ENCODE data around the gene CKLF.
"Not testable (repeated sequence)": the region's sequence is repeated elsewhere in the genome, so short reads cannot be mapped to it uniquely, and the experiment has no call there.

CKLF gene

DNA sequence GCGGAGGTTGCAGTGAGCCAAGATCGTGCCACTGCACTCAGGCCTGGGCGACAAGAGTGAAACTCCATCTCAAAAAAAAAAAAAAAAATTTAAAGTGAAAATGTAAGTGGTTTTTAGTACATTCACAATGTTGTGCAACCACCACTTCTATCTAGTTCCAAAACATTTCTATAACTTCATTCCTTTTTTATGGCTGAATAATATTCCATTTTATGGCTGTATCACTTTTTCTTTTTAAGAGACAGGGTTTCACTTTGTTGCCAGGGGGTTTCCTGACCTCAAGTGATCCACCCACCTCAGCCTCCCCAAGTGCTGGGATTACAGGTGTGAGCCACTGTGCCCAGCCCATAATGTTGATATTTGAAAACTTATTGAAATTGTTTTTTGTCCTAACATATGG, 40.4 kb downstream of the CKLF start:
- no peak for DNase-seq (ENCODE audit: low spot score)
- TF ChIP-seq, protein P1, sequence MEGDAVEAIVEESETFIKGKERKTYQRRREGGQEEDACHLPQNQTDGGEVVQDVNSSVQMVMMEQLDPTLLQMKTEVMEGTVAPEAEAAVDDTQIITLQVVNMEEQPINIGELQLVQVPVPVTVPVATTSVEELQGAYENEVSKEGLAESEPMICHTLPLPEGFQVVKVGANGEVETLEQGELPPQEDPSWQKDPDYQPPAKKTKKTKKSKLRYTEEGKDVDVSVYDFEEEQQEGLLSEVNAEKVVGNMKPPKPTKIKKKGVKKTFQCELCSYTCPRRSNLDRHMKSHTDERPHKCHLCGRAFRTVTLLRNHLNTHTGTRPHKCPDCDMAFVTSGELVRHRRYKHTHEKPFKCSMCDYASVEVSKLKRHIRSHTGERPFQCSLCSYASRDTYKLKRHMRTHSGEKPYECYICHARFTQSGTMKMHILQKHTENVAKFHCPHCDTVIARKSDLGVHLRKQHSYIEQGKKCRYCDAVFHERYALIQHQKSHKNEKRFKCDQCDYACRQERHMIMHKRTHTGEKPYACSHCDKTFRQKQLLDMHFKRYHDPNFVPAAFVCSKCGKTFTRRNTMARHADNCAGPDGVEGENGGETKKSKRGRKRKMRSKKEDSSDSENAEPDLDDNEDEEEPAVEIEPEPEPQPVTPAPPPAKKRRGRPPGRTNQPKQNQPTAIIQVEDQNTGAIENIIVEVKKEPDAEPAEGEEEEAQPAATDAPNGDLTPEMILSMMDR (conservative IDR thresholded peaks at IDR 0.05; ENCODE audit: low read depth): no peak
- CTCF ChIA-PET: no interaction called here
- no peak overlapping the region for H3K27ac ChIP-seq
- POLR2A ChIA-PET (ENCODE audit: low non-redundant PET): no interaction called here

DNA sequence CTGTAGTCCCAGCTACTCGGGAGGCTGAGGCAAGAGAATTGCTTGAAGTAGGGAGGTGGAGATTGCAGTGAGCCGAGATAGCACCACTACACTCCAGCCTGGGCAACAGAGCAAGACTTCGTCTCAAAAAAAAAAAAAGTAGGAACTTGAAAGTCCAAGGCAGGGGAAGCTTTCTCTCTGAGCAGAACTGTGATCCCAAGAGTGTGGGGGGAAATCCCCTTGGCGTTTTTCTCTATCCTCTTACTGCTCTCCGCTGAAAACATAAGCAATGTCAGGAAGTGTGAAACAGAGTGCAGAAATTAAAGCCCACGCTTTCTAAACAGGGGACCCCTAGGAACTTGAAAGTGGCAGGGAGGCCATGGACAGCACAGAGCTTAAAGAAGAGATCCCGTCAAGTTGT, 42.4 kb downstream of the CKLF start:
- H3K27ac ChIP-seq: no peak overlapping the region
- no peak for DNase-seq (ENCODE audit: low spot score)
- ChIA-PET CTCF (interaction anchor here (1.2 kb wide), 1 partner anchor 14 kb away, joined by 5 read pairs; no protein-coding TSS in a partner anchor), POLR2A (ENCODE audit: low non-redundant PET) (no interaction called here)
- TF ChIP-seq, protein P1 (conservative IDR thresholded peaks at IDR 0.05; ENCODE audit: low read depth): no peak

DNA sequence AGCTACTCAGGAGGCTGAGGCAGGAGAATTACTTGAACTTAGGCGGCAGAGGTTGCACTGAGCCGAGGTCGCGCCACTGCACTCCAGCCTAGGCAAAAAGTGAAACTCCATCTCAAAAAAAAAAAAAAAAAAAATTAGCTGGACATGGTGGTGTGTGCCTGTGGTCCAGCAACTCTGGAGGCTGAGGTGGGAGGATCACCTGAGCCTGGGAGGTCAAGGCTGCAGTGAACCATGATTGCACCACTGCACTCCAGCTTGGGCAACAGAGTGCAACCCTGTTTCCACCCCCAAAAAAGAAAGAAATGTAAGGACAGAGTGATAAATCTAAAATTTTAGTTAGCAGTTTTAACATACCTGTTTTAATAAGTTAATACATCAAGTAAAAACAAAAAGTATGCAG, 44.2 kb downstream of the CKLF start:
- POLR2A ChIA-PET (ENCODE audit: low non-redundant PET): interaction anchor here (0.6 kb wide), 1 partner anchor 163 kb away, joined by 4 read pairs; no protein-coding TSS in a partner anchor
- not testable (repeated sequence) for H3K27ac ChIP-seq; DNase-seq (ENCODE audit: low spot score)
- CTCF ChIA-PET: interaction anchor here (0.6 kb wide), 2 partner anchors 37 to 53 kb away, joined by 3 read pairs; no protein-coding TSS in a partner anchor

DNA sequence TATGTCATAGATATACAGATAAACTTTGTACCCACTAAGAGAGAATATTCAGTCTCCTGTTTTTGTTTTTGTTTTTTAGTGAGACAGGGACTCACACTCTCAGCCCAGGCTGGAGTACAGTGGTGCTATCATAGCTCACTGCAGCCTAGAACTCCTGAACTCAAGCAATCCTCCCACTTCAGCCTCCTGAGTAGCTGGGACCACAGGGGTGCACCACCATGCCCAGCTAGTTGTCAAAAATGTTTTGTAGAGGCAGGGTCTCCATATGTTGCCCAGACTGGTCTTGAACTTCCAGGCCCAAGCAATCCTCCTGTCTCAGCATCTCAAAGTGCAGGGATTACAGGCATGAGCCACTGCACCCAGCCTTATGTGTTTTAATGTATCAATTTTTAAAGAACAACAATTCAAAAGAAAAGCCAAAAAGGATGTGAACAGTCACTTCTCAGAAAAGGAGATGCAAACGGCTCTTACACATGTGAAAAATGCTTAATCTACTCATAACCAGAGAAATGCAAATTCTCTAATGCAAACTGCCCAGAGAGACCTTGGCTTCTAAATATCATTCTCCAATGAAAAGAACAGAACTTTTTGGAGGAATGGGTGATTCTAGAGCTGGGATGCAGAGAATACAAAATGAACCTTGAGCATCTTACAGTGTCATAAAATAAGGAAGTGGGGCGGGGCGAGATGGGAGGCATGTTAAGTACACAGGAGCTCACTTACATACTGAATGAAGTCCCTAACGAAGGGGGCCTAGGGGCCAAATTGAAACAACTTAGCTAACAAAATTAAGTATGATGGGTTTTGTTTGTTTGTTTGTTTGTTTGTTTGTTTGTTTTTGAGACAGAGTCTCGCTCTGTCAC, 44.8 kb downstream of the CKLF start:
- H3K27ac ChIP-seq: no peak overlapping the region
- ChIA-PET CTCF (interaction anchor here (1.2 kb wide), 1 partner anchor 8 kb away, joined by 3 read pairs; no protein-coding TSS in a partner anchor), POLR2A (ENCODE audit: low non-redundant PET) (no interaction called here)
- TF ChIP-seq, protein P1 (conservative IDR thresholded peaks at IDR 0.05; ENCODE audit: low read depth): no peak
- DNase-seq (ENCODE audit: low spot score): no peak

DNA sequence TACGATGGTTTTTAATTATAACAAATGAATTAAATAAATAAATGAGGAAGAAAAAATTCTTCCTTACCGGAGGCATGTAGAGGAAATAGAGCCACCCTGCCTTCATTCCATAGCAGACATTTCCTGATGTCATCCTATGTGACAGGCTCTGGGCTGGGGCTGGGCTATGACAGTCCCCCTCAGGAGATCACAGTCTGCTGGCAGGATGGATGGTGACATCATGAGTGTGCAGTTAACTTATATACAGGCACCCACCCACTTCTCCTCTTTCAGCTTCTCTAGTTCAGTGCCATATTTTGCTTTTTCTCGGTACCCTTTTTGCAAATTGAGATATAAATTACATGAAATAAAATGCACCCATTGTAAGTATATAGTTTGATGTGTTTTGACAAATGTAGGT, 45.7 kb downstream of the CKLF start:
- H3K27ac ChIP-seq: no peak overlapping the region
- ChIA-PET POLR2A (ENCODE audit: low non-redundant PET) (no interaction called here), CTCF (interaction anchor here (1.2 kb wide), 1 partner anchor 9 kb away, joined by 3 read pairs; no protein-coding TSS in a partner anchor)
- no peak for DNase-seq (ENCODE audit: low spot score)
- TF ChIP-seq, protein P1 (conservative IDR thresholded peaks at IDR 0.05; ENCODE audit: low read depth): no peak

DNA sequence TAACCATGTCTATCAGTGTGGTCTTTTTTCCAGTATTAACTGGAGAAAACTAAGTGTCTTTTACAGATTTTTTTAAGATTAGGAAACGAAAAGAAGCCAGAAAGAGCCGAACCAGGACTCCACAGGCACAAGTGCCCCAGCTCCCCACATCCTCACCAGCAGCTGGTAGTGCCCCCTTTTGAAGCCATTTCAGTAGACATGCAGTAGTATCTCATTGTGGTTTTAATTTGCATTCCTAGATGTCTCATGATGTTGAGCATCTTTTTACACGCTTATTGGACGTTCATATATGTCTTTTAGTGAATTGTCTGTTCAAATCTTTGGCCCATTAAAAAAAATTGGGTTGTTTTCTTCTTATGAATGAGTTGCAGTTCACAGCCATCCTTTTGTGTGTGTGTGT, 47.4 kb downstream of the CKLF start:
- ChIA-PET POLR2A (ENCODE audit: low non-redundant PET) (no interaction called here), CTCF (interaction anchor here (0.7 kb wide), 1 partner anchor 9 kb away, joined by 8 read pairs; no protein-coding TSS in a partner anchor)
- TF ChIP-seq, protein P1 (conservative IDR thresholded peaks at IDR 0.05; ENCODE audit: low read depth): no peak
- H3K27ac ChIP-seq: no peak overlapping the region
- no peak for DNase-seq (ENCODE audit: low spot score)

DNA sequence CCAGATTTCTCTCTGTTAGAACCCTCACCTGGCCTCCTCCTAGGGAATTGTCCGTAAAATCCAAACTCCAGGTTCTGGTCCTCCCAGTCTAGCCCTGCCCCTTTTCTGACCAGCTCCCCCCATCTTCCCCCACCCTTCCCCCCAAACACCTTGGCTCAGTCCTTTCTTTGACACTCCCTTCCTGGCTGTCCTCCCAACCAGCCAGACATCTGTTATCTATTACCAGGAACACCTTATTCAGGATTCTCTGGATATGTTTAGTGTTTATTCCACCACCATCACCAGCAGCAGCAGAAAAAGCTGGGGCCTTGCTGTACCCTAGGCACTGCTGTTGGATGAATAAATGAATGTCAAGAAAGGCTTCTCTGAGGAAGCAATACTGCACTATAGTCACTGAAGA, 48.1 kb downstream of the CKLF start:
- ChIA-PET CTCF (interaction anchor here (0.6 to 0.7 kb wide), 2 partner anchors 61 to 189 kb away, joined by 3 to 4 read pairs; no protein-coding TSS in a partner anchor), POLR2A (ENCODE audit: low non-redundant PET) (no interaction called here)
- DNase-seq (ENCODE audit: low spot score): no peak
- H3K27ac ChIP-seq: no peak overlapping the region
- TF ChIP-seq, protein P1 (conservative IDR thresholded peaks at IDR 0.05; ENCODE audit: low read depth): no peak

Measured in RWPE1 (cell line).